Inflammatory macrophage treated with lipopolysaccharide for 4 hours (primary cell): ENCODE data around the gene CDCA5.
A peak's percentile ranks its signal among the peaks of the same experiment; 100 is the strongest.

Experiments used
- DNase-seq: peaks from one replicate; pipeline ENCODE4 v3.0.0-alpha.2; 2020

Gene CDCA5

DNA sequence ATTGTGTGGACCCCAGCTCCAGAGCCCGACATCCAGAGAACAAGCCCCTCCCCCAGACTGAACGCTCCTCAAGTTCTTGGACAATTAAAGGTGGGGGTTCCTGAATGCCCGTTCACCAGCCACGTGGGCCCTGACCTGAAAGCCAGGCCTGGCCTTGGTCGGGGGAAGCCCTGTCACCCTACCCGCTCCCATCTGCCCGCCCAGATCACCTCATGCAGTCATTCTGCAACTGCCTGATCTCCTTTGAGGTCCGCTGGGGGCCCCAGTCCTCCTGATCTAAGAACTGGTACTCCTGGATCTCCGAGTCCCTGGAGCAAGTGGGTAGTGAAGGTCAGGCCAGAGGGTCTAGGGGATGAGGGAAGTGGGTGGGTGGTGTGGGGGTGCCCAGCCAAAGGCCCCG, 16.4 kb downstream of the CDCA5 start:
- no peak for DNase-seq

DNA sequence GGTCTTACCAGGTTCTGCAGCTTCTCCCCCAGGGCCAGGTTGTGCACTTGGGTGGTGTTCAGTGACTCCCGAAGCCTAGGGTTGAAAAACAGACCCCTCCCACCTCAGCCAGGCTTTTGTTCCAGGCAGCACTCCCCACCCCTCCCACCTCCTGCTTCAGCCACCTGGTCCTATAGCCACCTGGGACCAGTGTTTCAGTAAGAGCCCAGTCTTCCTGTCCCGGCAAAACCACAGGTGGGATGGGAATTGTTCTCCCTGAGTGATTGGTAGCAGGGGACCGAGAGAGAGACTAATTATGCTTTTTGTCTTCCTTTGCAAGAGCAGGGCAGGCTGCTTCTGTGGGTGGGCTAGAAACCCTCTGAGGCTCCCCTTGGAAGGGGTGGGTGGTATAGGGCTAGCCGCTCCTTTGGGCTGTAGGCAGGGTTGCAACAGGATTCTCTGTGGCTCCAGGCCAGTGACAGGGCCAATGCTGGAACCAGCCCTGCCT, 17.0 kb downstream of the CDCA5 start:
- no peak for DNase-seq

DNA sequence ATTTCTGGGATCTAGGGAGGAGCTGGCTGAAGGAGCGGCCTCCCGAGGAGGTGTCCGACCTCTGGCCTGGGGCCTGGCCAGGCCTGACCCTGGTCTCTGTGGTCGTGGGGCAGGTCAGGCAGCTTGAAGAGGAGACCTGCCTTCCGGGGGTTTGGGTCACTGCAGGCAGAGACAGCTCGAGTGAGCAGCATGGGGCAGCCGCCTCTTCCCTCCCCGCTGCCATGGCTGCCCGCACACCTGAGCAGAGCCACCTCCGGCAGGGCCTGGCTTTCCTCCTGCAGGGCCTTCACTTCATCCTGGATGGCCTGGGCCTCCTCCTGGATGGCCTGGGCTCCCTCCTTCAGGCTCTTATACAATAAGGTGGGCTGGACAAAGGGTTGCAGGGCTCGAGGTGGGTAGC, 17.5 kb downstream of the CDCA5 start:
- no peak for DNase-seq

DNA sequence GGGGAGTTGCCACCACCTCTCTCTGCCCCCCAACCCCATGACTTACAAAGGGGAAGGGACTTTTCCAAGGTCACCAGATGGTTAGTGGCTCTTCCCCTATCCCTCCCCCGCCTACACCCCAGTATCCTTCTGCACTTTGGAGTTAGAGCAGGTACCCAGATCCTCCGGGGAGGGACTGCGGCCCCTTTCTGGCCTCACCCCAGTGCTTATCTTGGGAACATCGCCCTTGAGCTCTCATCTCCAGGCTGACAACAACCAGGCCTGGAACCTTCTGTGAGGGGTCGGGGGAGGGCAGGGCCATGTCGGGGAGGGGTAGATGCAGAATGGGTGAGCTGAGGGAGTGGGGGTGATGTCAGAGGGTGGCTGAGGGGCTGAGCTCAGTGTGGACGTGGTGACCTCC, 18.0 kb downstream of the CDCA5 start:
- no peak for DNase-seq

DNA sequence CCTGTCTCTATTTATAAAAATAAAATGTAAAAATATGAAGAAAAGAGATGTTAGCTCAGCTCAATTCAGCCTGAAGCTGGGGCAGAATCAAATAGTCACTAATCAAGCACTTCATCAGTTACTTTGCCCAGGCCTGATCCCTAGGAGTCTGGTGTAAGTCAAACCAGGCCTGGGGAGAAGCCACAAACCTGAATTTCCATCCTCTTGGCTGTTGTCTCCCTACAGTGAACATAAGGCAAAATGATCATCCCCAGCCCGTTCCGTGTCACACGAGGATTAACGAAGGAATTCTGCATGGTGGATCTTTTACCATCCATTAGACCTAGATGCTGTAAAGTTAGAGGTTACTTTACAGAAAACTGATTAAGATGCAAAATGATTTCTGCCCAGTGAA, 19.0 kb downstream of the CDCA5 start:
- no peak for DNase-seq

DNA sequence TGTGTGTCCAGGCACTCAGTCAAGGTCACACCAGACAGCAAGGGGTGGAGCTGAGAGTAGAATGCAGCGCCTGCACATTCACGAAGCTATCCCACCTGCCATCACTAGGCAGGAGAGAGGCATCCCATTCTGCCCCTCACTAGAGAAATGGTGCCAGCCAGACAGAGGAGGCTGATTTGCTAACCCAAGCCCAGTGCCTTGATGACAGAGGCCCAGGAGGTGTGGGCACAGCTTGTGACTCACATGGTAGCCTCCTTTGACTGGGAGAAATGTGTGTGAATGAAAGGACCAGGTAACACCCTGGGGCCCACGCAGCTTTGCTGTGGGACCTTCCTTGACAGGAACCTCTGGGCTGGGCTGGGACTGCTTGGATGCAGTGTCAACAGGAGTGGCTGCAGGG, 20.3 kb downstream of the CDCA5 start:
- no peak for DNase-seq

DNA sequence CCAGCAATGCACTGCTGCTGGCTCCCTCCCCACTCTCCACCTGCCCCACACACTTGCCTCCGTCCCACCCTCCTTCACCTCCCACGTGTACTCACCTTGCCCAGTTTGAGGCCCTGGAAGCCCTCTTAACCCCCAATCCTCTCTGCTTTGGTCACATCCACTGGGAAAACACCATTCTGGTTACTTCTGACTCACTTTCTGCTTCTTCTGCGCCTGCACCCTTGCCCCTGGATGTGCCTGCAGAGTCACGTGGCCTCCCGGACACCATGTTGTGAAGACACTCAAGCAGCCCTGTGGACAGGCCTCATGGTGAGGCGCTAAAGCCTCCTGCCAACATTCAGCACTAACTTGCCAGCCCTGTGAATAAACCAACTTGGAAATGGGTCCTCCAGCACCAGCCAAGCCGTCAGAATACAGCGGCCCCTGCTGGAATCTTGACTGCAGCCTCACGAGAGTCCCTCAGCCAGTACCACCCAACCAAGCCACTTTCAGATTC, 22.9 kb downstream of the CDCA5 start:
- no peak for DNase-seq

DNA sequence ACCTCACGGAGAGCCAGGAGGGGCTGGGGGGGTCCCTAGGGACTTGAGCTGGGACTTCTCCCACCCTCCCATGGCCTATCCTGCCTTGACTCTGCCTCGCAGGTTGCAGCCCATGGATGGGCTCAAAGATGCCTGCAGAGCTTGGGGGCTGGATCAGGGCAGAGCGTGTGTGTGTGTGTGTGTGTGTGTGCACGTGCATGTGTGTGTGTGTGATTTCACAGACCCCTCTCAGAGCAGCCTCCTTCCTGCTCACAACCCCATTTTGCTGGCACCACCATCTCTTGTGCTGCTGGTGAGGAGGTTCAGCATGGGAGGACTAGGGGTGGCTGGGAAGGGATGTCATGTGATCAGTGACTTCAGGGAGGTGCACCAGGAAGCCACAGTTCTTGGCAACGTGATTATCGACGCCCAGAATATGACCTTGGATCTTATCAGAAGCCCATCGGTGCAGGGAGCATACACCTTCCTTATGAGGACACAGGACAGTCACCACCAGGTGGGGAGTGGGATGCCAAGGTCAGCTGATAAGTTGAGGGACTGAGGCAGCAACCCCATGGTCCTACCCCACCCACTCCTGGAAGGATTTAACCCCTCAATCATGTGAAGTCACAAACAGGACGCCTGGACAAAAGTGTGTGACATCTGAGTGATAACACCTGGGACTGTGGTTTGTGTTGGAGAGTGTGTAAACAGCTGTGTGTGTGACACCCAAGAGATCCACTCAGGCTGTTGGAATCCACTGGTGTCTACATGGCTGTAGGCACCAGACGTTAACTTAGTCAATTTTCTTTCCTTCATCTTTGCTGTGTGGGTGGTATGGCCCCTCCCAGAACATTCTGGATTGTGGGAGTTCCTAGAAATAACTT, 23.6 kb downstream of the CDCA5 start:
- no peak for DNase-seq

GRCh38 chr11:65059523-65059922, 24.3 kb downstream of the CDCA5 start:
- no peak for DNase-seq

DNA sequence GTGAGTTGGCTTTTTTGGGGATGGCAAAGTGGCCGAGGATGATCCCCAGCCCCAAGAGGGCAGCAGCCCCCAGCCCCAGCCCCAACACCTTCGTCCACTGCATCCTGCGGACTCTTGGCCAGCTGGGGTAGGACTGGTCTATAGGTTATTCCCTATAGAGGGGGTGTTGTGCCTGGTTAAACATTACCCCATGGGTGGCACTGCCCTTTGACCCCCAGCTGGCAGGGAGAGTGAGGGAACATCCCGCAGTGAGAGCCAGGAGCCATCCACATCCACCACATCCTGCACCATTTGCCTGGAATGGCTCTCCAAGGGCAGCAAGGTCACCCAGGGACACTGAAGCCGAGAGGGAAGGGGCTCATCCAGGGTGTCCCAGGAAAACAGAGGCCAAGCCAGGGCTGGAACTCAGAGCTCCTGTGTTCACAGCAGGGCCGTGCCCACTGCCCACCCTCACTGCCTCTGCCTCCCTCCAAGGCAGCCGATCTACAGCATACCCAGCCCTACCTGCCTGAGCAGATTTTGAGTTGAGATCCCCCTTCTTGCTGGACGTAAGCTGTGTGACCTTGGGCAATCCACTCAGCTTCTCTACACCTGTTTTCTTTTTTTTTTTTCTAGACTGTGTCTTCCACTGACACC, 25.3 kb downstream of the CDCA5 start, which contains the start of gene NAALADL1:
Gene NAALADL1, minus strand, starts transcription at position 135 of the 636 bp plus-strand sequence. Its CDS starts 32 bp downstream, at position 103.
- no peak for DNase-seq

GRCh38 chr11:65058012-65058411, 25.8 kb downstream of the CDCA5 start:
- no peak for DNase-seq

DNA sequence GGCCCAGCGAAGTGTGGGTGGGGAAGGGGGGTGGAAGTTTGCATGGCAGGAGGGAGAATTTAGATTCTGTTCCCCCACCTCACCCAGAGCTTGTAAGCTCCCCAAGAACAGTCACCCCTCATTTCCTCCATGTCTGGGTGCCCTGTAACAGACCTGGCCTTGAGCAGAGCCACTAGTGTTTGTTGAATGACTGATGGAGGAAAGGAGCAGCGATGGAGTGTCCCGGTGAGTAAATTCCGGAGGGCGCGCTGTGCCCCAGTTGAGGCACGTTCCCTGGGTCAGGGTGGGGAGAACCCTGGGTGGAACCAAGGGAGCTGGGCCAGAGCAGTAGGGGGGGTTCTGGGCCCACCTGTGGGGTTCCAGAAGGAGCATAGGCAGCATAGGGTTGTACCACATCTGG, 26.3 kb downstream of the CDCA5 start:
- no peak for DNase-seq

GRCh38 chr11:65056999-65057398, 26.8 kb downstream of the CDCA5 start:
- no peak for DNase-seq

DNA sequence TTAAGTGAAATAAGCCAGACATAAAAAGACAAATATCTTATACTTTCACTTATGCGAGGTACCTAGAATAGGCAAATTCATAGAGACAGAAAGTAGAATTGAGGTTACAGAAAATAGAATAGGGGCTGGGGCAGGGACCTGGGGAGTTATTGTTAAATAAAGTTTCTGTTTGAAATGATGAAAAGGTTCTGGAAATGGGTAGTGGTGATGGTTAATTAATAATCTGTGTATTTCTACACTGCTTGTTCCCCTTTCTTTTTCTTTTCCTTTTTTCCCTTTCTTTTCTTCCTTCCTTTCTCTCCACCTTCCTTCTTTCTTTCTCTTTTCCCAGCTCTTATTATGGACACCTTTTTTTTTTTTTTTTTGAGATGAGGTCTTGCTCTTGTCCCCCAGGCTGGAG, 28.3 kb downstream of the CDCA5 start:
- DNase-seq: no peak

GRCh38 chr11:65053827-65054508, 29.9 kb downstream of the CDCA5 start:
- DNase-seq: no peak

DNA sequence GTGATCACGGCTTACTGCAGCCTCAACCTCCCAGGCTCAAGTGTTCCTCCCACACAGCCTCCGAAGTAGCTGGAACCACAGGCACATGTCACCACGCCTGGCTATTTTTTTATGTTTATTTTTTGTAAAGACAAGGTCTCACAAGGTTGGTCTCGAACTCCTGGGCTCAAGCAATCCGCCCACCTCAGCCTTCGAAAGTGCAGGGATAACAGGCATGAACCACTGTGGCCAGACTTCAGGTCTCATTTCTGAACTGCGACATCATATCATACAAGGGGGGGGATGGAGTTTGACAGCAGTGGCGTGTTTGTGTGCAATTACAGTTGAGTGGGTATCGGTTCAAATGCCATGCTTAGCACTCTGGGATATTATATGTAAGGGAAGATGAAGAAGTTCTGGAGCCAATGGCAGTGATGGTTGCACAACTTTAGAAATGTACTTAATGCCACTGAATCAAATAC, 32.4 kb downstream of the CDCA5 start:
- no peak for DNase-seq

DNA sequence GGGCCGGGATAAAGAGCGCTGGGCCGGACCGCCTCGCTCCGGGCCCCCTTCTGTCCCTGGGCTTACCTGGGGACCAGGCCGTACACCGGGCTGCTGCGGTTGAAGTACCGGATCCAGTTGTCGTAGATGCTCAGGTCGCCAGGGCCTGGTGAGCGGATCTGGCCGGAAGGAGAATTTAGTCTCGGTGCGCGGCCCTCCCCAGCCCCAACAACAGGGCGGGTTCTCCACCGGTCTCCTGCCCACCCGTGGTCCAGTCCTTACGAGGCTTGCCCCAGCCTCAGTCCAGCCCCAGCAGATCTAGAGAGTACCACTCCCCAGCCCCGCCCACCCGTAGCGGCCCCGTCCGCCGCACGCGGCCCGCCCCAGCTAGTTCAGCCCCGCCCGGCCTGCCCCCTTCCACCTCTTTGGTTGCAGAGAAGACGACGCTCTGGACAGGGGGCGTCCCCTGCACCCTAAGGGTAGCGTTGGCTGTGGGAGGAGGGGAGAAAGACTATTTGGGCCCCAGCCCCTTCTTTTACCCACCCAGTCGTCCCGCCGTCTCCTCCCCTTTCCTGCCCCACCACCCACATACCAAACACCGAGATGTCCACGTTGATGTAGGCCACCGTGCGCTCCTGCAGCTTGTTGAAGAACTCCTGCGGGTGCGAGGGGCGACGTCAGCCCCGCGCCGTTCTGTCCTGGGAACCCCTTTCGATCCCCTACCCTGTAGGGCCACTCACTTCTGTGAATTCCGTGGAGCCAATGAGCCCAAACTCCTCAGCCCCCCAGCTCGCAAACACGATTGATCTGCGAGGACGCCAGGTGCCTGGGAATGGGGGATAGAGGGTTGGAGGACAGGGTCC, 36.0 kb downstream of the CDCA5 start:
- DNase-seq: no peak

GRCh38 chr11:65045728-65046127, 38.1 kb downstream of the CDCA5 start:
- no peak for DNase-seq

DNA sequence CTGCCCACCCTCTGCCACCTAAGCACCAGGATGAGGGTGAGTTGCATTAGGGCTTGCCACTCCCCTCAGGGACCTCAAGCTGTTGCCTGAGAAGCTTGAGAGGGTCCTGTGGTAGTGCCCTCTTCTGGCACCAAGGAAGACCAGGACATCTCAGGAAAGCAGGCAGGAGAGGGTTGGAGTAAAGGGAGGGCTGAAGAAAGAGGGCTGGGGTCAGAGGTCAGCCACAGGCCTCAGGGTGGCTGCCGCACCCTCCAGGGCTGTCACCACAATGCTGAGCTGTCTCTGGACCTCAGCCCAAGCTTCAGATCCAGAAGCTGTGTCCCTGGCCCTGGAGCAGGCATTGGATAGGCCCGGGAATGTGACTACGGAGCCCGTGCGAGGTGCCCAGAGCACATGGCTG, 38.8 kb downstream of the CDCA5 start:
- no peak for DNase-seq

DNA sequence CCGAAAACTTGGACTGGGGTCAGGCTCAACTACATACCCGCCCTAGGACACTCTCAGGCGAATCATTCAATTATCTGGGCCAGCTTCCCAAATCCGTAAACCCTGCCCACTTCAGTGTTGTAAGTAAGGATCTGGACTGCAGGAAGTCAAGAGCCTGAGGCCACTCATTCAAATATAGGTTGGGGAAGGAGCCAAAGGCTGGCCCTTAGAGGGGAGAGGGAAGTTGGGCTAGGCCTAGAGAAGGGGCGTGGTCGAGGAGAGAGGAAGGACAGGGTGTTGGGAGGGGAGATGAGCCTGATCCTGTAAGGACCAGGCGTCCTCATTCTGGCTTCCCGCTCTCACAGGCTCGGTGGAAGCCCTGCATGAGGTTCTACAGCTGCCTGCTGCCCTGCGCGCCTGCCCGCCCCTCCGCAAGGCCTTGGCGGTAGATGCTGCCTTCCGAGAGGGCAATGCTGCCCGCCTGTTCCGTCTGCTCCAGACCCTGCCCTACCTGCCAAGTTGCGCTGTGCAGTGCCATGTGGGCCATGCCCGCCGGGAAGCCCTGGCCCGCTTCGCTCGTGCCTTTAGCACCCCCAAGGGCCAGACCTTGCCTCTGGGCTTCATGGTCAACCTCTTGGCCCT, 39.8 kb downstream of the CDCA5 start:
- peak; percentile 83 for DNase-seq

- no peak for DNase-seq
Measured at GRCh38 chr11:65042891-65043290, 40.9 kb downstream of the CDCA5 start.
